Measurements from ENCODE around the gene CCDC110. TPM values are rescaled to one million over a fixed set of nuclear protein-coding genes. Genes with fewer than 3 reads are reported as not detected.
A peak's percentile ranks its signal among the peaks of the same experiment; 100 is the strongest.

The CCDC110 gene
- total RNA-seq (1 to 10 TPM in 5 of 9 donors, under 1 TPM in 4; 0.62 to 2.6 (median 1.1) TPM), polyA plus RNA-seq (under 1 TPM; 0.19 to 0.55 TPM)
- long read RNA-seq, donor 1, partial matches to known transcripts = 0 of 1 reads
- long read RNA-seq, donor 1, other reads (novel, unspliced or antisense) = 1 of 1 reads
- long read RNA-seq, donor 2 = 0 reads
- long read RNA-seq, donor 3, partial matches to known transcripts = 0 of 3 reads
- long read RNA-seq, donor 3, other reads (novel, unspliced or antisense) = 1 of 3 reads

- ATAC-seq (peak; percentile 96 to 99 (median 98)), DNase-seq (peak; percentile 92 to 98 (median 97))
- no peaks in the 10 kb centered on the region for H3K9me3 ChIP-seq
- H3K4me1 ChIP-seq = peaks cover 0 to 17% (median 6%) of the 10 kb centered on the region in 12 donors
- peak within 1 kb of the TSS in 11 of 12 donors; percentile 17 to 83 (median 57) for H3K27ac ChIP-seq
- peak; percentile 46 to 96 (median 78) for TF ChIP-seq CTCF (IDR thresholded peaks at IDR 0.05)
- TF ChIP-seq POLR2A (IDR thresholded peaks at IDR 0.05) = peak in 1 of 2 donors; percentile 51
- intact Hi-C loops (cut with DNase I) = loop anchor here (1.0 to 10.0 kb wide), 10 partner anchors 44 to 563 kb away; partner anchors contain the start of gene UFSP2 (in 1 of the 10)
- peaks cover 0 to 11% (median 0%) of the 10 kb centered on the region in 9 donors for H3K27me3 ChIP-seq
- WGBS, 4 donors = 1 to 2% (median 1%) methylated on average over 57 to 93 of the region's 93 CpGs
- peak within 1 kb of the TSS; percentile 68 to 97 (median 88) for H3K4me3 ChIP-seq
- no peaks in the 10 kb centered on the region for H3K36me3 ChIP-seq
Measured at GRCh38 chr4:185471235-185472102, at the start of gene CCDC110. CCDC110 (minus strand) TSS chr4:185471733; CDS start chr4:185471683, 50 bp downstream.

- Histone ChIP-seq H3K36me3 (peaks cover 0 to 72% (median 17%) of the 10 kb centered on the region in 9 donors), H3K9me3 (no peaks in the 10 kb centered on the region), H3K27ac (peak overlapping the region in 7 of 12 donors; percentile 0 to 60 (median 27)), H3K4me3 (no peak overlapping the region), H3K27me3 (peaks cover 0 to 5% (median 0%) of the 10 kb centered on the region in 9 donors), H3K4me1 (peaks cover 0 to 28% (median 5%) of the 10 kb centered on the region in 12 donors)
- 37 to 65% (median 48%) methylated on average over 4 of the region's 4 CpGs for WGBS, 4 donors
- intact Hi-C loops (cut with DNase I) = no loop called here
- peak in 3 of 4 donors; percentile 64 to 87 (median 76) for ATAC-seq
- TF ChIP-seq CTCF (IDR thresholded peaks at IDR 0.05) = no peak
- no peak for TF ChIP-seq POLR2A (IDR thresholded peaks at IDR 0.05)
- no peak for DNase-seq
Measured at GRCh38 chr4:185520119-185520518, 48.6 kb upstream of the CCDC110 start.

- Histone ChIP-seq H3K9me3 (no peaks in the 10 kb centered on the region), H3K27ac (no peak overlapping the region), H3K36me3 (peaks cover 0 to 76% (median 9%) of the 10 kb centered on the region in 9 donors), H3K4me3 (no peak overlapping the region), H3K27me3 (peaks cover 0 to 12% (median 0%) of the 10 kb centered on the region in 9 donors), H3K4me1 (peaks cover 0 to 26% (median 15%) of the 10 kb centered on the region in 12 donors)
- WGBS, 4 donors = 38 to 55% (median 44%) methylated on average over 1 of the region's 1 CpG
- TF ChIP-seq POLR2A (IDR thresholded peaks at IDR 0.05) (no peak), CTCF (IDR thresholded peaks at IDR 0.05) (no peak)
- ATAC-seq (no peak), DNase-seq (no peak)
- intact Hi-C loops (cut with DNase I) = no loop called here
Measured at GRCh38 chr4:185518494-185518893, 47.0 kb upstream of the CCDC110 start.

- no peak overlapping the region for H3K27ac ChIP-seq
- DNase-seq (no peak), ATAC-seq (no peak)
- peaks cover 0 to 27% (median 19%) of the 10 kb centered on the region in 12 donors for H3K4me1 ChIP-seq
- H3K36me3 ChIP-seq = peaks cover 0 to 76% (median 9%) of the 10 kb centered on the region in 9 donors
- H3K9me3 ChIP-seq = no peaks in the 10 kb centered on the region
- H3K4me3 ChIP-seq = no peak overlapping the region
- TF ChIP-seq CTCF (IDR thresholded peaks at IDR 0.05) (no peak), POLR2A (IDR thresholded peaks at IDR 0.05) (no peak)
- intact Hi-C loops (cut with DNase I) = no loop called here
- peaks cover 0 to 12% (median 0%) of the 10 kb centered on the region in 9 donors for H3K27me3 ChIP-seq
Measured at GRCh38 chr4:185518069-185518468, 46.5 kb upstream of the CCDC110 start.

Measured in heart left ventricle (tissue), 16 donors.